Mesendoderm (in vitro differentiated cells): ENCODE data around the gene ETV4.

ENCODE experiments used
- DNase-seq: peaks from one replicate; pipeline ENCODE4 v3.0.0; 2013
- H2AK5ac ChIP-seq: 2 replicates; pipeline ENCODE4 v1.6.1; 2013; ENCODE audit warnings: low read length, inconsistent platforms
- H2BK120ac ChIP-seq: 2 replicates; pipeline ENCODE4 v1.6.1; 2013; ENCODE audit warnings: low read depth, mild to moderate bottlenecking, low read length, moderate library complexity, mixed read lengths
- H2BK15ac ChIP-seq: replicated peaks from 2 replicates; pipeline ENCODE4 v1.6.1; 2013; ENCODE audit warnings: low read depth, mild to moderate bottlenecking, moderate library complexity
- H2BK5ac ChIP-seq: 2 replicates; pipeline ENCODE4 v1.6.1; 2013; ENCODE audit warnings: low read length, inconsistent platforms
- H3K18ac ChIP-seq: 2 replicates; pipeline ENCODE4 v1.6.1; 2013; ENCODE audit warnings: mild to moderate bottlenecking, low read length, mixed read lengths
- H3K23ac ChIP-seq: one replicate; pipeline ENCODE4 v1.6.1; 2013; ENCODE audit warnings: low read length
- H3K27ac ChIP-seq: 2 replicates; pipeline ENCODE4 v1.5.1; 2013; ENCODE audit warnings: low read depth, mild to moderate bottlenecking, inconsistent platforms, low read length, moderate library complexity
- H3K27me3 ChIP-seq: 2 replicates; pipeline ENCODE4 v1.6.1; 2013; ENCODE audit warnings: low read length, control low read depth, mild to moderate bottlenecking, inconsistent platforms; ENCODE audit not compliant: insufficient read depth, poor library complexity
- H3K36me3 ChIP-seq: 2 replicates; pipeline ENCODE4 v1.6.1; 2013; ENCODE audit warnings: low read length, inconsistent platforms; ENCODE audit not compliant: control insufficient read depth, insufficient read depth
- H3K4ac ChIP-seq: one replicate; pipeline ENCODE4 v1.6.1; 2013; ENCODE audit warnings: low read depth, mild to moderate bottlenecking, low read length, moderate library complexity
- H3K4me1 ChIP-seq: 2 replicates; pipeline ENCODE4 v1.6.1; 2013; ENCODE audit warnings: low read depth, low read length, inconsistent platforms; ENCODE audit not compliant: control insufficient read depth
- H3K4me2 ChIP-seq: 2 replicates; pipeline ENCODE4 v1.6.1; 2013; ENCODE audit warnings: low read length
- H3K4me3 ChIP-seq: 2 replicates; pipeline ENCODE4 v1.5.1; 2013; ENCODE audit warnings: mild to moderate bottlenecking, low read length
- H3K56ac ChIP-seq: one replicate; pipeline ENCODE4 v1.6.1; 2013; ENCODE audit warnings: low read length
- H3K79me1 ChIP-seq: 2 replicates; pipeline ENCODE4 v1.6.1; 2013; ENCODE audit warnings: low read length, inconsistent platforms
- H3K79me2 ChIP-seq: 2 replicates; pipeline ENCODE4 v1.6.1; 2013; ENCODE audit warnings: mild to moderate bottlenecking, low read length; ENCODE audit not compliant: control insufficient read depth, insufficient read depth
- H3K9ac ChIP-seq: 2 replicates; pipeline ENCODE4 v1.6.1; 2013; ENCODE audit warnings: low read length, inconsistent platforms
- H4K5ac ChIP-seq: one replicate; pipeline ENCODE4 v1.6.1; 2013; ENCODE audit warnings: low read length
- H4K8ac ChIP-seq: one replicate; pipeline ENCODE4 v1.6.1; 2013; ENCODE audit warnings: low read depth, mild to moderate bottlenecking, control low read depth, low read length, moderate library complexity
- WGBS: extraction: QIAGEN DNeasy Blood & Tissue Kit; methylation state at CpG from one replicate; pipeline ENCODE4 v1.1.7; 2013; ENCODE audit warnings: low lambda C conversion rate, missing lambda C conversion rate; ENCODE audit not compliant: insufficient coverage; ENCODE audit errors: extremely low coverage; 5-methylcytosine and 5-hydroxymethylcytosine counted together

Gene ETV4

GRCh38 chr17:43534909-43535308, 11.2 kb downstream of the ETV4 start:
- Histone ChIP-seq H3K4me1 (peaks cover 11% of the 10 kb centered on the region), H3K4me3 (no peak overlapping the region), H2BK15ac (no peak overlapping the region), H3K9ac (no peak overlapping the region), H3K18ac (no peak overlapping the region), H3K56ac (no peak overlapping the region), H3K27me3 (no peaks in the 10 kb centered on the region), H3K4ac (no peak overlapping the region), H3K79me1 (peaks cover 4% of the 10 kb centered on the region), H3K23ac (no peak overlapping the region), H3K79me2 (peaks cover 10% of the 10 kb centered on the region), H4K5ac (no peak overlapping the region), H2BK5ac (no peak overlapping the region), H3K27ac (no peak overlapping the region), H4K8ac (no peak overlapping the region), H2BK120ac (no peak overlapping the region), H3K4me2 (no peak overlapping the region), H2AK5ac (no peak overlapping the region), H3K36me3 (no peaks in the 10 kb centered on the region)
- no CpG with 5 or more reads among the region's 5 CpGs for WGBS
- no peak for DNase-seq

GRCh38 chr17:43533699-43534098, 12.4 kb downstream of the ETV4 start:
- no peak overlapping the region for H3K9ac ChIP-seq
- no peaks in the 10 kb centered on the region for H3K27me3 ChIP-seq
- no peak overlapping the region for H2BK120ac ChIP-seq
- no peak overlapping the region for H3K18ac ChIP-seq
- H3K4ac ChIP-seq: no peak overlapping the region
- DNase-seq: no peak
- H2AK5ac ChIP-seq: no peak overlapping the region
- H4K5ac ChIP-seq: no peak overlapping the region
- H2BK5ac ChIP-seq: no peak overlapping the region
- no peak overlapping the region for H4K8ac ChIP-seq
- peaks cover 3% of the 10 kb centered on the region for H3K36me3 ChIP-seq
- H3K79me1 ChIP-seq: peaks cover 2% of the 10 kb centered on the region
- peaks cover 2% of the 10 kb centered on the region for H3K79me2 ChIP-seq
- no peak overlapping the region for H3K23ac ChIP-seq
- H3K27ac ChIP-seq: no peak overlapping the region
- no peak overlapping the region for H3K4me3 ChIP-seq
- H2BK15ac ChIP-seq: no peak overlapping the region
- no CpG with 5 or more reads among the region's 4 CpGs for WGBS
- H3K4me2 ChIP-seq: no peak overlapping the region
- H3K4me1 ChIP-seq: peaks cover 20% of the 10 kb centered on the region
- no peak overlapping the region for H3K56ac ChIP-seq

GRCh38 chr17:43532581-43532980, 13.6 kb downstream of the ETV4 start:
- no peak overlapping the region for H3K4me3 ChIP-seq
- no peak overlapping the region for H3K9ac ChIP-seq
- WGBS: no CpG with 5 or more reads among the region's 10 CpGs
- H3K4me2 ChIP-seq: no peak overlapping the region
- no peaks in the 10 kb centered on the region for H3K79me2 ChIP-seq
- no peak overlapping the region for H3K56ac ChIP-seq
- no peak overlapping the region for H3K27ac ChIP-seq
- peaks cover 3% of the 10 kb centered on the region for H3K36me3 ChIP-seq
- no peak overlapping the region for H3K4ac ChIP-seq
- no peak overlapping the region for H2BK120ac ChIP-seq
- H3K23ac ChIP-seq: no peak overlapping the region
- DNase-seq: no peak
- peaks cover 23% of the 10 kb centered on the region for H3K4me1 ChIP-seq
- no peak overlapping the region for H2BK15ac ChIP-seq
- no peaks in the 10 kb centered on the region for H3K27me3 ChIP-seq
- H4K8ac ChIP-seq: no peak overlapping the region
- peaks cover 2% of the 10 kb centered on the region for H3K79me1 ChIP-seq
- no peak overlapping the region for H3K18ac ChIP-seq
- no peak overlapping the region for H2BK5ac ChIP-seq
- H2AK5ac ChIP-seq: no peak overlapping the region
- no peak overlapping the region for H4K5ac ChIP-seq

GRCh38 chr17:43531955-43532354, 14.2 kb downstream of the ETV4 start:
- Histone ChIP-seq H3K4ac (no peak overlapping the region), H2BK120ac (no peak overlapping the region), H3K56ac (no peak overlapping the region), H3K18ac (no peak overlapping the region), H4K8ac (no peak overlapping the region), H3K79me2 (no peaks in the 10 kb centered on the region), H3K79me1 (peaks cover 2% of the 10 kb centered on the region), H3K36me3 (peaks cover 5% of the 10 kb centered on the region), H2AK5ac (no peak overlapping the region), H3K4me3 (no peak overlapping the region), H3K27ac (no peak overlapping the region), H3K4me1 (peaks cover 23% of the 10 kb centered on the region), H4K5ac (no peak overlapping the region), H3K4me2 (no peak overlapping the region), H3K27me3 (no peaks in the 10 kb centered on the region), H3K9ac (no peak overlapping the region), H2BK15ac (no peak overlapping the region), H2BK5ac (no peak overlapping the region), H3K23ac (no peak overlapping the region)
- no peak for DNase-seq
- WGBS: no CpG with 5 or more reads among the region's 8 CpGs

GRCh38 chr17:43531082-43531378, 15.1 kb downstream of the ETV4 start:
- peak overlapping the region; percentile 87 for H3K56ac ChIP-seq
- no peak overlapping the region for H3K4me2 ChIP-seq

DNA sequence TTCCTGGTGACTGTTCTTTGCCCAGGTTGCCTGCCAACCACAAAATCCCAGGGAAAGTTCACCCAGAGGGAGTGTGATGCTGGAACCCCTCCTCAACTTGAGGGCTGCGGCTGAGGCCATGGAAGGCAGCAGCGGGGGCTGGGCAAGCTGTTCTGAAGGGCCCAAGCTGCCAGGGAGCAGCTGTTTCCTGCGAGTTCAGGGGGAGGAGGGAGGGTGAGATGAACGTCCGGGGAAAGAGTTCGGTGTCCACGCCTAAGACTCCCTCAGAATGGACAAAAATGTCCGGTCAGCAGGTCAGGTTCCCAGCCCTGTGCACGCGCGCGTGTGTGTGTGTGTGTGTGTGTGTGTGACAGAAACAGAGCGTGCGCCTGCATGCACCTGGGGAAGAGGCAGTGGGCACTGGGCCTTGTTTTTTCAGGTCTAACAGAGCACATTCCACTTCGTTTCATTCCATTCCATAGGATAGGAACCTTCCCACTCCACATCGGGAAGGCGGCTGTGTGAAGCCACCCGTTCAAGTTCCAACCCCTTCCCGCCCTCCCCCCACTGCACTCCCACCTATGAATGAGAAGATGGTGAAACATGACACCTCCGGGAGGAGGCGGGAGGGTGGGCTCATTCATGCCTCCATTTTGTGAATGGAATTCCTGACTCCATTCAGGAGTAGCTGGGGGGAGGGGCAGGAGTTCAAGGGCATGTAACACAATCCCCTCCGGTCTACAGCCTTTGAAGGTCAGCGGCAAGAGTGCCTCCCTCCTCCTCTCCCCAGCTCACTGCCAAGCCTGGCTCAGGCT, 15.7 kb downstream of the ETV4 start:
- H3K4me3 ChIP-seq: no peak overlapping the region
- H3K36me3 ChIP-seq: peaks cover 5% of the 10 kb centered on the region

More at GRCh38 chr17:43531082-43531378, 15.1 kb downstream of the ETV4 start:
- Histone ChIP-seq H2AK5ac (no peak overlapping the region), H3K27ac (peak overlapping the region; percentile 80), H2BK5ac (peak overlapping the region; percentile 79), H4K5ac (no peak overlapping the region), H3K4ac (peak overlapping the region; percentile 63), H3K4me1 (peaks cover 25% of the 10 kb centered on the region), H2BK120ac (peak overlapping the region; percentile 29), H3K23ac (no peak overlapping the region), H2BK15ac (no peak overlapping the region), H3K79me2 (no peaks in the 10 kb centered on the region), H3K9ac (peak overlapping the region; percentile 55), H3K27me3 (no peaks in the 10 kb centered on the region), H3K4me3 (no peak overlapping the region), H3K79me1 (peaks cover 2% of the 10 kb centered on the region), H3K36me3 (peaks cover 5% of the 10 kb centered on the region), H4K8ac (no peak overlapping the region), H3K18ac (peak overlapping the region; percentile 20)
- WGBS: no CpG with 5 or more reads among the region's 3 CpGs
- DNase-seq: no peak

More for the DNA sequence above, 15.7 kb downstream of the ETV4 start:
- H2BK120ac ChIP-seq: no peak overlapping the region
- peak overlapping the region; percentile 63 for H3K4ac ChIP-seq
- H3K56ac ChIP-seq: peak overlapping the region; percentile 87
- H3K23ac ChIP-seq: no peak overlapping the region
- H3K18ac ChIP-seq: peak overlapping the region; percentile 71
- H3K9ac ChIP-seq: peak overlapping the region; percentile 64
- peaks cover 2% of the 10 kb centered on the region for H3K79me1 ChIP-seq
- no peaks in the 10 kb centered on the region for H3K27me3 ChIP-seq
- H3K27ac ChIP-seq: peak overlapping the region; percentile 91
- H2AK5ac ChIP-seq: no peak overlapping the region
- peak; percentile 100 for DNase-seq
- H3K79me2 ChIP-seq: no peaks in the 10 kb centered on the region
- H2BK5ac ChIP-seq: peak overlapping the region; percentile 61
- H4K5ac ChIP-seq: peak overlapping the region; percentile 24
- peak overlapping the region; percentile 14 for H3K4me2 ChIP-seq
- H2BK15ac ChIP-seq: no peak overlapping the region
- peaks cover 27% of the 10 kb centered on the region for H3K4me1 ChIP-seq
- no peak overlapping the region for H4K8ac ChIP-seq
- no CpG with 5 or more reads among the region's 23 CpGs for WGBS
